ENCODE results near the gene EPB41. TPM values are rescaled to one million over a fixed set of nuclear protein-coding genes. Genes with fewer than 3 reads are reported as not detected.

The EPB41 gene
- total and polyA plus RNA-seq, 2 of the 8 experiments (the other 6 are each of a cell fraction or from before 2014, with no cell fraction given) = 36.7 to 109 TPM

DNA sequence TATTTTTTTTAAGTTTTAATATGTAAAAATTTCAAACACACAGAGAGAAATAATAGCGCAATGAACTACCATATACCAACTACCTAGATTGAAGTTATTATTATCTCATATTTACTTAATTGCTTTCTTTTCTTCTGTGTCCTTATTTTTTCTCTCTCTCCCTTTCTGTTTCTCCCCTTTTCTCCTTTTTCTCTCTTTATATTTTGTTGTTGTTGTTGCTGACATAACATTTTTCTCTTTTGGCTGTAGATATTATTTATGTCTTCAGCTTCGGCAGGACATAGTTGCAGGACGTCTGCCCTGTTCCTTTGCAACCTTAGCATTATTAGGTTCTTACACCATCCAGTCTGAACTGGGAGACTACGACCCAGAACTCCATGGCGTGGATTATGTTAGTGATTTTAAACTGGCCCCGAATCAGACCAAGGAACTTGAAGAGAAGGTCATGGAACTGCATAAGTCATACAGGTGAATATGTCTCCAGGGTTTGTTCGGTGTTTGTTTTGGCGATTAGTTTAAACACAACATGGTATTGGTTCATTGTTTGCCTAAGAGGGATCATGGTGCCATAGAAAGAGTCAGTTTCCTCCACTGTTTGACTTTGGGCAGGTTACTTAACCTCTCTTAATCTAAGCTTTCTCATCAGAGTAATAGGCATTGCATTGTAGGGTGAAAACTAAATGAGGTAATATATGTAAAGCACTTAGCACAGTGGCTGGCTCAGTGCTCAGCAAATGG lies 103.8 kb downstream of the EPB41 start:
- no peaks in the 10 kb centered on the region for H3K79me1 ChIP-seq (ENCODE audit: low read depth, low read length)
- no peak overlapping the region for H4K5ac ChIP-seq (ENCODE audit: insufficient read length, low read depth, low read length)
- no peak overlapping the region for H2BK15ac ChIP-seq (ENCODE audit: low read length)
- no peak overlapping the region for H4K91ac ChIP-seq (replicated peaks; ENCODE audit: insufficient read length, low read length)
- H3K36me3 ChIP-seq (ENCODE audit: control insufficient read depth in 2 of 4, insufficient read depth in 4 of 4, low read length in 3 of 4) = peaks cover 0 to 7% (median 3%) of the 10 kb centered on the region in 4 experiments; a peak in 3 of 8 replicates
- no peak overlapping the region for H3K23ac ChIP-seq (ENCODE audit: insufficient read length)
- no peak overlapping the region for H3K27ac ChIP-seq (ENCODE audit: low read depth, low read length)
- no peak overlapping the region for H2AK5ac ChIP-seq (ENCODE audit: low read depth, low read length)
- H2AFZ ChIP-seq (ENCODE audit: low read length) = no peak overlapping the region
- no peaks in the 10 kb centered on the region for H3K9me3 ChIP-seq (ENCODE audit: insufficient read depth in 2 of 2, low read depth in 1 of 2, low read length in 1 of 2)
- DNase-seq (ENCODE audit: low read depth in 1 of 2, low spot score in 2 of 2) = no peak
- H4K20me1 ChIP-seq (replicated peaks in 1 of 2; ENCODE audit: control insufficient read depth in 1 of 2, insufficient read depth in 2 of 2, low read length in 2 of 2) = no peaks in the 10 kb centered on the region
- FAIRE-seq = no peak
- H3K27me3 ChIP-seq (replicated peaks in 1 of 4; ENCODE audit: control insufficient read depth in 3 of 4, extremely low read depth in 1 of 4, insufficient read depth in 3 of 4, low read length in 3 of 4) = no peaks in the 10 kb centered on the region
- H2BK5ac ChIP-seq (ENCODE audit: low read depth, low read length) = no peak overlapping the region
- H3K9ac ChIP-seq (replicated peaks in 1 of 4; ENCODE audit: extremely low read depth in 1 of 4, low read depth in 3 of 4, low read length in 3 of 4) = no peak overlapping the region
- no peak overlapping the region for H2BK120ac ChIP-seq (replicated peaks; ENCODE audit: low read depth, low read length)
- POLR2A ChIA-PET (ENCODE audit: partially characterized antibody) = interaction anchor here (0.6 to 1.0 kb wide), 2 partner anchors 23 to 36 kb away, joined by 3 read pairs; no protein-coding TSS in a partner anchor
- no peak overlapping the region for H3K56ac ChIP-seq (replicated peaks; ENCODE audit: insufficient read length, low read depth, low read length)
- CTCF ChIA-PET (ENCODE audit: partially characterized antibody) = interaction anchor here (1.0 to 1.9 kb wide), 4 partner anchors 10 to 134 kb away, joined by 3 to 6 read pairs (median 4); no protein-coding TSS in a partner anchor
- H3K23me2 ChIP-seq (ENCODE audit: low read depth, low read length) = no peaks in the 10 kb centered on the region
- no peak overlapping the region for H3K4me2 ChIP-seq (ENCODE audit: insufficient read depth in 1 of 2, low read depth in 2 of 2, low read length in 2 of 2)
- H3K4me1 ChIP-seq (replicated peaks in 1 of 4; ENCODE audit: control insufficient read depth in 3 of 4, insufficient read depth in 4 of 4, low read length in 3 of 4) = no peaks in the 10 kb centered on the region
- H3K18ac ChIP-seq (ENCODE audit: extremely low read depth, low read length) = no peak overlapping the region
- no peak overlapping the region for H2BK20ac ChIP-seq (ENCODE audit: low read length)
- H3K14ac ChIP-seq (ENCODE audit: insufficient read length) = no peak overlapping the region
- H4K8ac ChIP-seq (ENCODE audit: extremely low read depth, insufficient read depth, low read length) = no peak overlapping the region
- no peak overlapping the region for H3K4ac ChIP-seq (replicated peaks; ENCODE audit: insufficient read length, low read depth, low read length)
- H2BK12ac ChIP-seq (ENCODE audit: low read depth, low read length) = no peak overlapping the region
- H3K79me2 ChIP-seq (ENCODE audit: control insufficient read depth in 1 of 2, insufficient read depth in 2 of 2, low read length in 2 of 2) = no peaks in the 10 kb centered on the region
- no peak overlapping the region for H3K4me3 ChIP-seq (ENCODE audit: extremely low read depth in 1 of 4, insufficient read depth in 2 of 4, low read depth in 3 of 4, low read length in 4 of 4)
- 91% methylated on average over 8 of the region's 8 CpGs; no CpG with 5 or more reads in 1 of the 2 experiments for WGBS, 2 experiments (ENCODE audit: extremely low coverage in 1 of 2, insufficient coverage in 1 of 2, insufficient read length in 1 of 2, insufficient replicate concordance in 2 of 2, low coverage in 1 of 2, low lambda C conversion rate in 2 of 2, missing lambda C conversion rate in 1 of 2)
- TF ChIP-seq RXRA (IDR thresholded peaks at IDR 0.05; ENCODE audit: insufficient read depth, low read depth, low read length) (no peak), EGR1 (IDR thresholded peaks at IDR 0.05; ENCODE audit: borderline replicate concordance, low read depth, low read length) (no peak), RAD21 (IDR thresholded peaks at IDR 0.05 in 1 of 2, conservative IDR thresholded peaks at IDR 0.05 in 1 of 2; ENCODE audit: low read depth in 2 of 2, low read length in 2 of 2) (no peak), SIRT6 (IDR thresholded peaks at IDR 0.05; ENCODE audit: low read length) (no peak), SUZ12 (IDR thresholded peaks at IDR 0.05; ENCODE audit: low read length) (no peak), PHF8 (conservative IDR thresholded peaks at IDR 0.05; ENCODE audit: low read depth, low read length) (no peak), MAFK (IDR thresholded peaks at IDR 0.05; ENCODE audit: low read depth, low read length) (no peak), ASH2L (IDR thresholded peaks at IDR 0.05; ENCODE audit: low read length) (no peak), TAF1 (IDR thresholded peaks at IDR 0.05; ENCODE audit: low read depth, low read length) (no peak)
- TF ChIP-seq, protein P1, sequence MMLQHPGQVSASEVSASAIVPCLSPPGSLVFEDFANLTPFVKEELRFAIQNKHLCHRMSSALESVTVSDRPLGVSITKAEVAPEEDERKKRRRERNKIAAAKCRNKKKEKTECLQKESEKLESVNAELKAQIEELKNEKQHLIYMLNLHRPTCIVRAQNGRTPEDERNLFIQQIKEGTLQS (IDR thresholded peaks at IDR 0.05; ENCODE audit: insufficient read depth, low read depth, low read length) = no peak
- TF ChIP-seq, protein P2, sequence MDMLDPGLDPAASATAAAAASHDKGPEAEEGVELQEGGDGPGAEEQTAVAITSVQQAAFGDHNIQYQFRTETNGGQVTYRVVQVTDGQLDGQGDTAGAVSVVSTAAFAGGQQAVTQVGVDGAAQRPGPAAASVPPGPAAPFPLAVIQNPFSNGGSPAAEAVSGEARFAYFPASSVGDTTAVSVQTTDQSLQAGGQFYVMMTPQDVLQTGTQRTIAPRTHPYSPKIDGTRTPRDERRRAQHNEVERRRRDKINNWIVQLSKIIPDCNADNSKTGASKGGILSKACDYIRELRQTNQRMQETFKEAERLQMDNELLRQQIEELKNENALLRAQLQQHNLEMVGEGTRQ (IDR thresholded peaks at IDR 0.05; ENCODE audit: low read length) = no peak
